ENCODE results near the gene SEC22B.

- no peak for TF ChIP-seq CTCF (conservative IDR thresholded peaks at IDR 0.05 in 1 of 2, IDR thresholded peaks at IDR 0.05 in 1 of 2; ENCODE audit: extremely low read depth in 1 of 2, insufficient read depth in 1 of 2, low read depth in 1 of 2, low read length in 2 of 2)
- no peak for TF ChIP-seq EZH2 (IDR thresholded peaks at IDR 0.05; ENCODE audit: borderline replicate concordance, low read length)
Measured at GRCh38 chr1:120176092-120176855, at the start of gene SEC22B.
